Activated CD8-positive, alpha-beta memory T cell treated with anti-CD3 and anti-CD28 coated beads for 24 hours (primary cell): ENCODE measurements around the gene PEX11B.
A peak's percentile ranks its signal among the peaks of the same experiment; 100 is the strongest.
"Not testable (repeated sequence)": the region's sequence is repeated elsewhere in the genome, so short reads cannot be mapped to it uniquely, and the experiment has no call there.

Source experiments
- DNase-seq: peaks from one replicate; pipeline ENCODE4 v3.0.0-alpha.2; 2020

PEX11B gene

GRCh38 chr1:145951526-145951925 lies 33.0 kb upstream of the PEX11B start:
- no peak for DNase-seq

- no peak for DNase-seq
These were observed 30.7 kb upstream of the PEX11B start for GRCh38 chr1:145949219-145949618.

- DNase-seq, result no peak
These were observed 29.0 kb upstream of the PEX11B start for GRCh38 chr1:145947551-145947950.

- DNase-seq, result no peak
These were observed 28.0 kb upstream of the PEX11B start for GRCh38 chr1:145946477-145946986.

GRCh38 chr1:145944532-145944931 lies 26.0 kb upstream of the PEX11B start:
- DNase-seq, result no peak

GRCh38 chr1:145942871-145943270 lies 24.4 kb upstream of the PEX11B start:
- DNase-seq, result no peak

GRCh38 chr1:145942405-145942804 lies 23.9 kb upstream of the PEX11B start:
- DNase-seq, result no peak

GRCh38 chr1:145937436-145937835 lies 18.9 kb upstream of the PEX11B start:
- no peak for DNase-seq

GRCh38 chr1:145936247-145936646 lies 17.7 kb upstream of the PEX11B start:
- no peak for DNase-seq

- DNase-seq, result no peak
These were observed 17.2 kb upstream of the PEX11B start for GRCh38 chr1:145935708-145936107.

GRCh38 chr1:145932522-145933009 lies 14.0 kb upstream of the PEX11B start:
- DNase-seq, result peak; percentile 81

GRCh38 chr1:145927916-145928643 lies 9.6 kb upstream of the PEX11B start:
- no peak for DNase-seq

- peak; percentile 92 for DNase-seq
These were observed 8.8 kb upstream of the PEX11B start, which contains the start of gene RBM8A for GRCh38 chr1:145927063-145927886. RBM8A (minus strand) TSS chr1:145927484; CDS start chr1:145927426, 58 bp downstream.

GRCh38 chr1:145926686-145927062 lies 8.2 kb upstream of the PEX11B start:
- DNase-seq, result peak; percentile 82

- no peak for DNase-seq
These were observed 3.7 kb upstream of the PEX11B start for GRCh38 chr1:145922266-145922665.

- DNase-seq, result not testable (repeated sequence)
These were observed 1.8 kb upstream of the PEX11B start for GRCh38 chr1:145920297-145920696.

GRCh38 chr1:145918992-145919939 lies 749 bp upstream of the PEX11B start:
- no peak for DNase-seq

GRCh38 chr1:145917595-145917994 lies 922 bp downstream of the PEX11B start:
- DNase-seq, result no peak

- DNase-seq, result no peak
These were observed 1.8 kb downstream of the PEX11B start for GRCh38 chr1:145916745-145917144.

- no peak for DNase-seq
These were observed 6.3 kb downstream of the PEX11B start for GRCh38 chr1:145912128-145912641.

- DNase-seq, result no peak
These were observed 9.9 kb downstream of the PEX11B start for GRCh38 chr1:145908653-145909052.
